ENCODE results near the gene EIF3F.

GRCh38 chr11:8026982-8027381 is 39.8 kb downstream of the EIF3F start:
- TF ChIP-seq SPI1 (IDR thresholded peaks at IDR 0.05; ENCODE audit: low read depth, low read length) (no peak), POLR2AphosphoS5 (IDR thresholded peaks at IDR 0.05; ENCODE audit: low read depth, low read length) (no peak)

Measured in GM12891 (cell line).